HCT116 (cell line): ENCODE measurements around the gene TMEM145.

Experiments
- CTCF ChIP-seq, 3 experiments: fragments of 200-600 bp in 1 of 3; sonication (generic) in 1 of 3; IDR thresholded peaks in 2 of 3; conservative IDR thresholded peaks in 1 of 3; 2 replicates each; pipeline ENCODE4 v1.5.1; 2012 to 2017; ENCODE audit warnings: low read depth in 2 of 3, low read length in 2 of 3, antibody characterized with exemption in 1 of 3, borderline replicate concordance in 1 of 3, control low read depth in 1 of 3, mild to moderate bottlenecking in 1 of 3, mixed read lengths in 1 of 3, mixed run types in 1 of 3, moderate library complexity in 1 of 3; ENCODE audit not compliant: insufficient read depth in 1 of 3
- FOSL1 ChIP-seq: IDR thresholded peaks from 2 replicates; pipeline ENCODE4 v1.6.1; 2012; ENCODE audit warnings: low read depth
- TF ChIP-seq, protein P1 (sequence below): IDR thresholded peaks from 2 replicates; pipeline ENCODE4 v1.6.1; 2012
- TF ChIP-seq, protein P2 (sequence below): IDR thresholded peaks from 2 replicates; pipeline ENCODE4 v1.6.1; 2012

GRCh38 chr19:42361545-42361910, 48.4 kb downstream of the TMEM145 start:
- TF ChIP-seq CTCF (IDR thresholded peaks at IDR 0.05 in 2 of 3, conservative IDR thresholded peaks at IDR 0.05 in 1 of 3; ENCODE audit: borderline replicate concordance in 1 of 3, insufficient read depth in 1 of 3, low read depth in 2 of 3, low read length in 2 of 3): no peak
- TF ChIP-seq, protein P1, sequence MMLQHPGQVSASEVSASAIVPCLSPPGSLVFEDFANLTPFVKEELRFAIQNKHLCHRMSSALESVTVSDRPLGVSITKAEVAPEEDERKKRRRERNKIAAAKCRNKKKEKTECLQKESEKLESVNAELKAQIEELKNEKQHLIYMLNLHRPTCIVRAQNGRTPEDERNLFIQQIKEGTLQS: no peak
- TF ChIP-seq FOSL1: no peak
- TF ChIP-seq, protein P2, sequence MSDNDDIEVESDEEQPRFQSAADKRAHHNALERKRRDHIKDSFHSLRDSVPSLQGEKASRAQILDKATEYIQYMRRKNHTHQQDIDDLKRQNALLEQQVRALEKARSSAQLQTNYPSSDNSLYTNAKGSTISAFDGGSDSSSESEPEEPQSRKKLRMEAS: no peak
